Measurements from ENCODE around the gene EME2.

- TF ChIP-seq TARDBP (CRISPR knock-in tag; IDR thresholded peaks at IDR 0.05) = no peak
- no peak for TF ChIP-seq ZNF589 (CRISPR knock-in tag; conservative IDR thresholded peaks at IDR 0.05)
- no peak for TF ChIP-seq ZNF274 (CRISPR knock-in tag; IDR thresholded peaks at IDR 0.05)
- TF ChIP-seq CTCF (CRISPR knock-in tag; IDR thresholded peaks at IDR 0.05) = no peak
- TF ChIP-seq KAT2B (IDR thresholded peaks at IDR 0.05; ENCODE audit: borderline replicate concordance, low read depth, low read length) = no peak
- no peak for TF ChIP-seq MYPOP (CRISPR knock-in tag; IDR thresholded peaks at IDR 0.05)
- TF ChIP-seq EP300 (IDR thresholded peaks at IDR 0.05; ENCODE audit: low read depth in 2 of 2, low read length in 2 of 2) = no peak
- TF ChIP-seq EP300 (CRISPR knock-in tag; IDR thresholded peaks at IDR 0.05; ENCODE audit: borderline replicate concordance) = no peak
- no peak for TF ChIP-seq CHCHD3 (CRISPR knock-in tag; IDR thresholded peaks at IDR 0.05)
- no peak for TF ChIP-seq MTA1 (CRISPR knock-in tag; IDR thresholded peaks at IDR 0.05; ENCODE audit: borderline replicate concordance)
- TF ChIP-seq MXD4 (CRISPR knock-in tag; IDR thresholded peaks at IDR 0.05) = no peak
- TF ChIP-seq SMARCE1 (IDR thresholded peaks at IDR 0.05; ENCODE audit: borderline replicate concordance) = no peak
- no peak for TF ChIP-seq NFATC3 (CRISPR knock-in tag; IDR thresholded peaks at IDR 0.05)
These were observed 12.6 kb downstream of the EME2 start for GRCh38 chr16:1784977-1785845.

All from HepG2 (cell line).